GM23338 (cell line): ENCODE results near the gene IL22RA1. TPM values are rescaled to one million over a fixed set of nuclear protein-coding genes. Genes with fewer than 3 reads are reported as not detected.

Experiments
- ATAC-seq: fragments of 200-7000 bp; cut with Tn5 transposase; 3 replicates; pipeline ENCODE4 v1.9.1; 2020
- DNase-seq: peaks from one replicate; pipeline ENCODE4 v3.0.0-alpha.2; 2015; ENCODE audit warnings: low spot score
- H2AFZ ChIP-seq: fragments of 200-600 bp; sonication (generic); 2 replicates; pipeline ENCODE4 v1.8.0; 2016; ENCODE audit warnings: antibody characterized with exemption, mild to moderate bottlenecking, moderate library complexity
- H3F3A ChIP-seq: fragments of 200-600 bp; sonication (generic); replicated peaks from 2 replicates; pipeline ENCODE4 v1.8.0; 2017; ENCODE audit warnings: antibody characterized with exemption, mixed run types, low read depth
- H3K27ac ChIP-seq: fragments of 200-600 bp; sonication (generic); 2 replicates; pipeline ENCODE4 v1.6.1; 2016; ENCODE audit warnings: low read depth
- H3K27me3 ChIP-seq: fragments of 200-600 bp; sonication (generic); 2 replicates; pipeline ENCODE4 v1.8.0; 2016; ENCODE audit warnings: mild to moderate bottlenecking, mixed run types, moderate library complexity; ENCODE audit not compliant: insufficient read depth
- H3K36me3 ChIP-seq: fragments of 200-600 bp; sonication (generic); 2 replicates; pipeline ENCODE4 v1.8.0; 2016; ENCODE audit warnings: mild to moderate bottlenecking; ENCODE audit not compliant: insufficient read depth
- H3K4me1 ChIP-seq: fragments of 200-600 bp; sonication (generic); 2 replicates; pipeline ENCODE4 v1.8.0; 2016; ENCODE audit warnings: mild to moderate bottlenecking, moderate library complexity; ENCODE audit not compliant: insufficient read depth
- H3K4me2 ChIP-seq: fragments of 200-600 bp; sonication (generic); 2 replicates; pipeline ENCODE4 v1.7.1; 2017; ENCODE audit warnings: mixed run types
- H3K4me3 ChIP-seq: fragments of 200-600 bp; sonication (generic); 2 replicates; pipeline ENCODE4 v1.6.1; 2016; ENCODE audit warnings: mixed run types
- H3K79me2 ChIP-seq: fragments of 200-600 bp; sonication (generic); replicated peaks from 2 replicates; pipeline ENCODE4 v1.8.0; 2017; ENCODE audit warnings: mild to moderate bottlenecking; ENCODE audit not compliant: insufficient read depth
- H3K9me2 ChIP-seq: fragments of 200-600 bp; sonication (generic); 2 replicates; pipeline ENCODE4 v1.8.0; 2017; ENCODE audit not compliant: insufficient read depth
- H4K20me1 ChIP-seq: fragments of 200-600 bp; sonication (generic); replicated peaks from 2 replicates; pipeline ENCODE4 v1.8.0; 2017; ENCODE audit warnings: mild to moderate bottlenecking; ENCODE audit not compliant: insufficient read depth
- H3K27ac Mint-ChIP-seq: 2 replicates; pipeline ENCODE4 v1.8.0; 2020; ENCODE audit warnings: inconsistent platforms, mild to moderate bottlenecking, moderate library complexity, mixed read lengths
- H3K27me3 Mint-ChIP-seq: 3 replicates; pipeline ENCODE4 v1.8.0; 2022; ENCODE audit warnings: low read depth, mild to moderate bottlenecking, moderate library complexity, mixed read lengths, inconsistent platforms; ENCODE audit not compliant: insufficient read depth, poor library complexity
- H3K36me3 Mint-ChIP-seq: 3 replicates; pipeline ENCODE4 v1.8.0; 2021; ENCODE audit warnings: low read depth, mild to moderate bottlenecking, inconsistent platforms, moderate library complexity, mixed read lengths
- H3K4me1 Mint-ChIP-seq: 3 replicates; pipeline ENCODE4 v1.8.0; 2020; ENCODE audit warnings: mild to moderate bottlenecking, inconsistent platforms, mixed read lengths
- H3K4me3 Mint-ChIP-seq: 3 replicates; pipeline ENCODE4 v1.8.0; 2021; ENCODE audit warnings: moderate library complexity, mild to moderate bottlenecking, inconsistent platforms, mixed read lengths
- H3K9me3 Mint-ChIP-seq: 3 replicates; pipeline ENCODE4 v1.8.0; 2020; ENCODE audit warnings: moderate library complexity, mild to moderate bottlenecking, inconsistent platforms, mixed read lengths
- CREB1 ChIP-seq: fragments of 250-450 bp; sonication (Bioruptor Pico); IDR thresholded peaks from 2 replicates; pipeline ENCODE4 v1.5.0; 2020; ENCODE audit warnings: low read depth, mild to moderate bottlenecking, moderate library complexity
- EZH2 ChIP-seq: fragments of 200-600 bp; sonication (generic); IDR thresholded peaks from one replicate; pipeline ENCODE4 v1.8.0; 2017; ENCODE audit warnings: antibody characterized with exemption, mild to moderate bottlenecking, low read depth; ENCODE audit not compliant: unreplicated experiment
- EZH2phosphoT487 ChIP-seq: fragments of 200-600 bp; sonication (generic); IDR thresholded peaks from one replicate; pipeline ENCODE4 v1.8.1; 2018; ENCODE audit warnings: antibody characterized with exemption; ENCODE audit not compliant: unreplicated experiment
- JUNB ChIP-seq: IDR thresholded peaks from one replicate; pipeline ENCODE4 v1.6.1; 2016; ENCODE audit warnings: antibody characterized with exemption; ENCODE audit not compliant: unreplicated experiment
- NANOG ChIP-seq: IDR thresholded peaks from 2 replicates; pipeline ENCODE4 v1.6.1; 2016; ENCODE audit warnings: antibody characterized with exemption, borderline replicate concordance
- POLR2AphosphoS5 ChIP-seq: IDR thresholded peaks from 2 replicates; pipeline ENCODE4 v1.6.1; 2016; ENCODE audit warnings: antibody characterized with exemption, low read depth
- STAT1 ChIP-seq: IDR thresholded peaks from one replicate; pipeline ENCODE4 v1.6.1; 2016; ENCODE audit warnings: antibody characterized with exemption; ENCODE audit not compliant: unreplicated experiment
- ZNF114 ChIP-seq: fragments of 250-450 bp; sonication (Bioruptor Pico); IDR thresholded peaks from 2 replicates; pipeline ENCODE4 v1.5.0; 2020; ENCODE audit warnings: mild to moderate bottlenecking, moderate library complexity
- polyA plus RNA-seq: library from polyadenylated mRNA; unstranded; fragments of >200 nt; fragmentation: Nextera tagmentation; extraction: Ambion mirVana; gene quantifications from 2 replicates; pipeline ENCODE4 v1.2.1, GENCODE V29; 2016
- total RNA-seq: library from RNA; depleted of rRNA; stranded (reverse); fragments of >200 nt; shearing (Covaris generic); gene quantifications from 2 replicates; pipeline ENCODE4 v1.2.3, GENCODE V29; 2014
- TF ChIP-seq, protein P1 (sequence below): IDR thresholded peaks from 2 replicates; pipeline ENCODE4 v1.6.1; 2016; ENCODE audit warnings: antibody characterized with exemption
- TF ChIP-seq, protein P2 (sequence below): fragments of 250-450 bp; sonication (Bioruptor Pico); IDR thresholded peaks from 2 replicates; pipeline ENCODE4 v1.5.0; 2020; ENCODE audit warnings: mild to moderate bottlenecking, moderate library complexity
- TF ChIP-seq, protein P3 (sequence below): IDR thresholded peaks from one replicate; pipeline ENCODE4 v1.6.1; 2018; ENCODE audit warnings: antibody characterized with exemption; ENCODE audit not compliant: unreplicated experiment
- TF ChIP-seq, protein P4 (sequence below), 2 experiments: fragments of 200-600 bp in 1 of 2; sonication (generic) in 1 of 2; conservative IDR thresholded peaks; 2 replicates each; pipeline versions ENCODE4 v1.5.1 to v1.6.1; 2016 to 2017; ENCODE audit warnings: antibody characterized with exemption in 2 of 2, low read depth in 2 of 2, mild to moderate bottlenecking in 2 of 2, moderate library complexity in 1 of 2

IL22RA1 gene
- total and polyA plus RNA-seq, 2 experiments from 2014 or later = 0.11 to 0.28 TPM

DNA sequence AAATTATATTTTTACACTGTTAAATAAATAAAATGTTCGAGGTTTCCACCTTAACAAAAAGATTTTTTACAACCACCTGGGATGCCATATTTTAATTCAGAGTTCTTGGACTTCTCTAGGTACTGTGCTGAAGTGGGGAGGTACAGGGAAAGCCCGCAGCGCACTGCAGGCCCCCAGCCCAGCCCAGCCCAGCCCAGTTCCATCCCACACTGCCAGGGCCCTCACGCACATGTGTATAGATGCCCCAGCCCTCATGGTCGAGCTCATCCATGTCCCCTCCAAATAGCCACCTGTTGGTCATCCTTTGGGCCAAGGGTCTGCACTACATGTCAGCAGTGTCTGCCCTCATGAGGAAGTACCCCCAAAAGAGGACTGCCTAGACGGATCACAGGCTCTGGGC, 19.3 kb downstream of the IL22RA1 start (continued):
- TF ChIP-seq, protein P1, sequence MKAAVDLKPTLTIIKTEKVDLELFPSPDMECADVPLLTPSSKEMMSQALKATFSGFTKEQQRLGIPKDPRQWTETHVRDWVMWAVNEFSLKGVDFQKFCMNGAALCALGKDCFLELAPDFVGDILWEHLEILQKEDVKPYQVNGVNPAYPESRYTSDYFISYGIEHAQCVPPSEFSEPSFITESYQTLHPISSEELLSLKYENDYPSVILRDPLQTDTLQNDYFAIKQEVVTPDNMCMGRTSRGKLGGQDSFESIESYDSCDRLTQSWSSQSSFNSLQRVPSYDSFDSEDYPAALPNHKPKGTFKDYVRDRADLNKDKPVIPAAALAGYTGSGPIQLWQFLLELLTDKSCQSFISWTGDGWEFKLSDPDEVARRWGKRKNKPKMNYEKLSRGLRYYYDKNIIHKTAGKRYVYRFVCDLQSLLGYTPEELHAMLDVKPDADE = no peak
- no peak for TF ChIP-seq JUNB

DNA sequence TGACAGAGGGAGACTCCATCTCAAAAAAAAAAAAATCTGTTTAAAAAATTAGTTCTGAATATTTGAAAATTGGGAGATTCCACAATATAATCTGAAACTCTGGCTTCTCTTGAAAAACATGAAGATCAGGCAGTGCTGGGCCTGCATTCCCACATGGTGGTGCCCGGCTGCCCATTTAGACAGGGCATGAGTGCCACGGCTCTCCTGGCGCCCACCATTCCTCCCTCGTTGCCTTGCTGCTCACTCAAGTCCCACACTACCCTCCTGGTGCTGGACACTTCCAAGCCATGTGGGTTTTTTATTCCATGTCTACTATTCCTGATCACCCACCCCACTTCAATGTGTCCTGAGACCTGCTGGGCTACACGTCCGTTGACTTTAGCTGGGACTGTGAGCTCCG, 20.2 kb downstream of the IL22RA1 start:
- H3K4me1 Mint-ChIP-seq = no peaks in the 10 kb centered on the region
- H3K4me3 ChIP-seq = no peak overlapping the region
- no peak overlapping the region for H2AFZ ChIP-seq
- no peaks in the 10 kb centered on the region for H3K4me1 ChIP-seq
- no peaks in the 10 kb centered on the region for H3F3A ChIP-seq
- H3K36me3 ChIP-seq = no peaks in the 10 kb centered on the region
- no peaks in the 10 kb centered on the region for H3K27me3 ChIP-seq
- no peaks in the 10 kb centered on the region for H4K20me1 ChIP-seq
- no peaks in the 10 kb centered on the region for H3K79me2 ChIP-seq
- H3K36me3 Mint-ChIP-seq = no peaks in the 10 kb centered on the region
- DNase-seq (no peak), ATAC-seq (no peak)
- H3K27ac ChIP-seq = no peak overlapping the region
- no peaks in the 10 kb centered on the region for H3K9me3 Mint-ChIP-seq
- no peaks in the 10 kb centered on the region for H3K9me2 ChIP-seq
- no peak overlapping the region for H3K4me3 Mint-ChIP-seq
- TF ChIP-seq CREB1 (CRISPR knock-in tag) (no peak), JUNB (no peak), ZNF114 (CRISPR knock-in tag) (no peak), EZH2phosphoT487 (no peak), EZH2 (no peak), POLR2AphosphoS5 (no peak), NANOG (no peak), STAT1 (no peak)
- TF ChIP-seq, protein P2, sequence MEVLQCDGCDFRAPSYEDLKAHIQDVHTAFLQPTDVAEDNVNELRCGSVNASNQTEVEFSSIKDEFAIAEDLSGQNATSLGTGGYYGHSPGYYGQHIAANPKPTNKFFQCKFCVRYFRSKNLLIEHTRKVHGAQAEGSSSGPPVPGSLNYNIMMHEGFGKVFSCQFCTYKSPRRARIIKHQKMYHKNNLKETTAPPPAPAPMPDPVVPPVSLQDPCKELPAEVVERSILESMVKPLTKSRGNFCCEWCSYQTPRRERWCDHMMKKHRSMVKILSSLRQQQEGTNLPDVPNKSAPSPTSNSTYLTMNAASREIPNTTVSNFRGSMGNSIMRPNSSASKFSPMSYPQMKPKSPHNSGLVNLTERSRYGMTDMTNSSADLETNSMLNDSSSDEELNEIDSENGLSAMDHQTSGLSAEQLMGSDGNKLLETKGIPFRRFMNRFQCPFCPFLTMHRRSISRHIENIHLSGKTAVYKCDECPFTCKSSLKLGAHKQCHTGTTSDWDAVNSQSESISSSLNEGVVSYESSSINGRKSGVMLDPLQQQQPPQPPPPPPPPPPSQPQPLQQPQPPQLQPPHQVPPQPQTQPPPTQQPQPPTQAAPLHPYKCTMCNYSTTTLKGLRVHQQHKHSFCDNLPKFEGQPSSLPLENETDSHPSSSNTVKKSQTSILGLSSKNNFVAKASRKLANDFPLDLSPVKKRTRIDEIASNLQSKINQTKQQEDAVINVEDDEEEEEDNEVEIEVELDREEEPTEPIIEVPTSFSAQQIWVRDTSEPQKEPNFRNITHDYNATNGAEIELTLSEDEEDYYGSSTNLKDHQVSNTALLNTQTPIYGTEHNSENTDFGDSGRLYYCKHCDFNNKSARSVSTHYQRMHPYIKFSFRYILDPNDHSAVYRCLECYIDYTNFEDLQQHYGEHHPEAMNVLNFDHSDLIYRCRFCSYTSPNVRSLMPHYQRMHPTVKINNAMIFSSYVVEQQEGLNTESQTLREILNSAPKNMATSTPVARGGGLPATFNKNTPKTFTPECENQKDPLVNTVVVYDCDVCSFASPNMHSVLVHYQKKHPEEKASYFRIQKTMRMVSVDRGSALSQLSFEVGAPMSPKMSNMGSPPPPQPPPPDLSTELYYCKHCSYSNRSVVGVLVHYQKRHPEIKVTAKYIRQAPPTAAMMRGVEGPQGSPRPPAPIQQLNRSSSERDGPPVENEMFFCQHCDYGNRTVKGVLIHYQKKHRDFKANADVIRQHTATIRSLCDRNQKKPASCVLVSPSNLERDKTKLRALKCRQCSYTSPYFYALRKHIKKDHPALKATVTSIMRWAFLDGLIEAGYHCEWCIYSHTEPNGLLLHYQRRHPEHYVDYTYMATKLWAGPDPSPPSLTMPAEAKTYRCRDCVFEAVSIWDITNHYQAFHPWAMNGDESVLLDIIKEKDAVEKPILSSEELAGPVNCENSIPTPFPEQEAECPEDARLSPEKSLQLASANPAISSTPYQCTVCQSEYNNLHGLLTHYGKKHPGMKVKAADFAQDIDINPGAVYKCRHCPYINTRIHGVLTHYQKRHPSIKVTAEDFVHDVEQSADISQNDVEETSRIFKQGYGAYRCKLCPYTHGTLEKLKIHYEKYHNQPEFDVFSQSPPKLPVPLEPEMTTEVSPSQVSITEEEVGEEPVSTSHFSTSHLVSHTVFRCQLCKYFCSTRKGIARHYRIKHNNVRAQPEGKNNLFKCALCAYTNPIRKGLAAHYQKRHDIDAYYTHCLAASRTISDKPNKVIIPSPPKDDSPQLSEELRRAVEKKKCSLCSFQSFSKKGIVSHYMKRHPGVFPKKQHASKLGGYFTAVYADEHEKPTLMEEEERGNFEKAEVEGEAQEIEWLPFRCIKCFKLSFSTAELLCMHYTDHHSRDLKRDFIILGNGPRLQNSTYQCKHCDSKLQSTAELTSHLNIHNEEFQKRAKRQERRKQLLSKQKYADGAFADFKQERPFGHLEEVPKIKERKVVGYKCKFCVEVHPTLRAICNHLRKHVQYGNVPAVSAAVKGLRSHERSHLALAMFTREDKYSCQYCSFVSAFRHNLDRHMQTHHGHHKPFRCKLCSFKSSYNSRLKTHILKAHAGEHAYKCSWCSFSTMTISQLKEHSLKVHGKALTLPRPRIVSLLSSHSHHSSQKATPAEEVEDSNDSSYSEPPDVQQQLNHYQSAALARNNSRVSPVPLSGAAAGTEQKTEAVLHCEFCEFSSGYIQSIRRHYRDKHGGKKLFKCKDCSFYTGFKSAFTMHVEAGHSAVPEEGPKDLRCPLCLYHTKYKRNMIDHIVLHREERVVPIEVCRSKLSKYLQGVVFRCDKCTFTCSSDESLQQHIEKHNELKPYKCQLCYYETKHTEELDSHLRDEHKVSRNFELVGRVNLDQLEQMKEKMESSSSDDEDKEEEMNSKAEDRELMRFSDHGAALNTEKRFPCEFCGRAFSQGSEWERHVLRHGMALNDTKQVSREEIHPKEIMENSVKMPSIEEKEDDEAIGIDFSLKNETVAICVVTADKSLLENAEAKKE (CRISPR knock-in tag) = no peak
- TF ChIP-seq, protein P3, sequence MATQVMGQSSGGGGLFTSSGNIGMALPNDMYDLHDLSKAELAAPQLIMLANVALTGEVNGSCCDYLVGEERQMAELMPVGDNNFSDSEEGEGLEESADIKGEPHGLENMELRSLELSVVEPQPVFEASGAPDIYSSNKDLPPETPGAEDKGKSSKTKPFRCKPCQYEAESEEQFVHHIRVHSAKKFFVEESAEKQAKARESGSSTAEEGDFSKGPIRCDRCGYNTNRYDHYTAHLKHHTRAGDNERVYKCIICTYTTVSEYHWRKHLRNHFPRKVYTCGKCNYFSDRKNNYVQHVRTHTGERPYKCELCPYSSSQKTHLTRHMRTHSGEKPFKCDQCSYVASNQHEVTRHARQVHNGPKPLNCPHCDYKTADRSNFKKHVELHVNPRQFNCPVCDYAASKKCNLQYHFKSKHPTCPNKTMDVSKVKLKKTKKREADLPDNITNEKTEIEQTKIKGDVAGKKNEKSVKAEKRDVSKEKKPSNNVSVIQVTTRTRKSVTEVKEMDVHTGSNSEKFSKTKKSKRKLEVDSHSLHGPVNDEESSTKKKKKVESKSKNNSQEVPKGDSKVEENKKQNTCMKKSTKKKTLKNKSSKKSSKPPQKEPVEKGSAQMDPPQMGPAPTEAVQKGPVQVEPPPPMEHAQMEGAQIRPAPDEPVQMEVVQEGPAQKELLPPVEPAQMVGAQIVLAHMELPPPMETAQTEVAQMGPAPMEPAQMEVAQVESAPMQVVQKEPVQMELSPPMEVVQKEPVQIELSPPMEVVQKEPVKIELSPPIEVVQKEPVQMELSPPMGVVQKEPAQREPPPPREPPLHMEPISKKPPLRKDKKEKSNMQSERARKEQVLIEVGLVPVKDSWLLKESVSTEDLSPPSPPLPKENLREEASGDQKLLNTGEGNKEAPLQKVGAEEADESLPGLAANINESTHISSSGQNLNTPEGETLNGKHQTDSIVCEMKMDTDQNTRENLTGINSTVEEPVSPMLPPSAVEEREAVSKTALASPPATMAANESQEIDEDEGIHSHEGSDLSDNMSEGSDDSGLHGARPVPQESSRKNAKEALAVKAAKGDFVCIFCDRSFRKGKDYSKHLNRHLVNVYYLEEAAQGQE = no peak
- TF ChIP-seq, protein P4, sequence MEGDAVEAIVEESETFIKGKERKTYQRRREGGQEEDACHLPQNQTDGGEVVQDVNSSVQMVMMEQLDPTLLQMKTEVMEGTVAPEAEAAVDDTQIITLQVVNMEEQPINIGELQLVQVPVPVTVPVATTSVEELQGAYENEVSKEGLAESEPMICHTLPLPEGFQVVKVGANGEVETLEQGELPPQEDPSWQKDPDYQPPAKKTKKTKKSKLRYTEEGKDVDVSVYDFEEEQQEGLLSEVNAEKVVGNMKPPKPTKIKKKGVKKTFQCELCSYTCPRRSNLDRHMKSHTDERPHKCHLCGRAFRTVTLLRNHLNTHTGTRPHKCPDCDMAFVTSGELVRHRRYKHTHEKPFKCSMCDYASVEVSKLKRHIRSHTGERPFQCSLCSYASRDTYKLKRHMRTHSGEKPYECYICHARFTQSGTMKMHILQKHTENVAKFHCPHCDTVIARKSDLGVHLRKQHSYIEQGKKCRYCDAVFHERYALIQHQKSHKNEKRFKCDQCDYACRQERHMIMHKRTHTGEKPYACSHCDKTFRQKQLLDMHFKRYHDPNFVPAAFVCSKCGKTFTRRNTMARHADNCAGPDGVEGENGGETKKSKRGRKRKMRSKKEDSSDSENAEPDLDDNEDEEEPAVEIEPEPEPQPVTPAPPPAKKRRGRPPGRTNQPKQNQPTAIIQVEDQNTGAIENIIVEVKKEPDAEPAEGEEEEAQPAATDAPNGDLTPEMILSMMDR (conservative IDR thresholded peaks at IDR 0.05; ENCODE audit: low read depth in 2 of 2) = no peak
- TF ChIP-seq, protein P1 = no peak
- peaks cover 5% of the 10 kb centered on the region for H3K27me3 Mint-ChIP-seq
- H3K27ac Mint-ChIP-seq = no peak overlapping the region
- H3K4me2 ChIP-seq = no peak overlapping the region
